Colon (tissue), 2 donors: ENCODE measurements around the gene PHLDA2.
"Not testable (repeated sequence)": the region's sequence is repeated elsewhere in the genome, so short reads cannot be mapped to it uniquely, and the experiment has no call there.

ENCODE experiments used
- FAIRE-seq: peaks from 2 replicates; lab custom pipeline; 2012; peaks lifted over from hg19 to GRCh38; lab: Jason Lieb, UNC
- donor health status: control.
- donor health status: control.

Gene PHLDA2

GRCh38 chr11:2945031-2945756, 16.0 kb upstream of the PHLDA2 start:
- peak; percentile 10 for FAIRE-seq

DNA sequence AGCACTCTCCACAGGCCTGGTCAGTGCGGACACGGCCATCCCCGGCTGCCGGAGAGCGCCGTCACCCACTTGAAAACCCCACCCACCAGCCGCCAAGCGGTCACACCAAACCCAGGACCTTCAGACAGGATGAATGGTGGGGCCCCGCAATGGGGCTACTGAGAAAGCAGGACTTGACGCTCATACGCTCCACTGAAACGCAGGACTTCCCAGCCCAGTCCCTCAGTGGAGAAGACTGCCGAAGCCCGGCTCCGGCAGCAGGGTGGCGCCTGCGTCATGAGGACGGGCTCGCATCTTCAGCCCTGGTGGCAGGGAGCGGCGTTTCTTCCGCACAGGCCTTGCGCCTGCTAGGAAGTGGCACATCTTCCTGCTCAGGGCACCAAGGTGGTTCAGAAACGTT, 15.3 kb upstream of the PHLDA2 start:
- FAIRE-seq = no peak

GRCh38 chr11:2943711-2944118, 14.5 kb upstream of the PHLDA2 start:
- no peak for FAIRE-seq

GRCh38 chr11:2942872-2943710, 13.9 kb upstream of the PHLDA2 start:
- no peak for FAIRE-seq

GRCh38 chr11:2942447-2942846, 13.2 kb upstream of the PHLDA2 start:
- no peak for FAIRE-seq

GRCh38 chr11:2940921-2941821, 12.0 kb upstream of the PHLDA2 start:
- no peak for FAIRE-seq

DNA sequence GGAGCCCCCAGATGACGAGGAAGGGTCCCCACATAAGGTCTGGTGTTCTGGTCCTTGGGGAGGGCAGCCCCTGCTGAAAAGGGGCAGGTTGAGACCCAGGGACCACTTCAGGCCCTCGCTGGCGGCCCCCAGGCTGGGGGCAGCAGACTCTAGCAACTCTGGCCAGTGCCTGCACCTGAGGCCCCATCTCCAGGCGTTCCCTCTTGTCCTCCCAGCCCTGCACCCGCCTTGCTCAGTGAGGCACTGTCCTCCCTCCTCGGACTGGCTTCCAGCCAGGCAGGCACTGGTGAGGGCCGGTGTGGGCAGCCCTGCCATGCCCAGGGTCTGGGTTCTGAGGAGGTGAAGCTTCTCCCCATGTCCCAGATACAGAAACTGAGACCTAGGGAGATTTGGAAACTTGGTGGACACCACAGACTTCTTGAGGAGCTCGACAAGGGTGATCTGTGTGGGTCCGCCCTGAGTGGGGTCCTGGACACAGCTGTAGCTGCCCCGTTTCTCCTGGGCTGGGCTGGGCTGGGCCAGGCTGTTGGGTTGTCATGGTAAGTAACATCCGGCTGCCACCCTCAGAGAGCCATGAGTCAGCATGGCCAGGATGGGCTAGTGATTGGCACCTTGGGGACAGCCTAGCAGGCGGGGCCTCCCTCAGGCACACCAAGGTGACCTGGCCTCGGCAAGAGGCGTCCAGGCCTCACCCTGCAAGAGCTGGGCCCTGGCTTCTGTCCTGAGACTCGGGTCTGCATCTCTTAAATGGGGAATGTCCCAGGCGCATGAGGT, 11.1 kb upstream of the PHLDA2 start:
- FAIRE-seq = no peak

DNA sequence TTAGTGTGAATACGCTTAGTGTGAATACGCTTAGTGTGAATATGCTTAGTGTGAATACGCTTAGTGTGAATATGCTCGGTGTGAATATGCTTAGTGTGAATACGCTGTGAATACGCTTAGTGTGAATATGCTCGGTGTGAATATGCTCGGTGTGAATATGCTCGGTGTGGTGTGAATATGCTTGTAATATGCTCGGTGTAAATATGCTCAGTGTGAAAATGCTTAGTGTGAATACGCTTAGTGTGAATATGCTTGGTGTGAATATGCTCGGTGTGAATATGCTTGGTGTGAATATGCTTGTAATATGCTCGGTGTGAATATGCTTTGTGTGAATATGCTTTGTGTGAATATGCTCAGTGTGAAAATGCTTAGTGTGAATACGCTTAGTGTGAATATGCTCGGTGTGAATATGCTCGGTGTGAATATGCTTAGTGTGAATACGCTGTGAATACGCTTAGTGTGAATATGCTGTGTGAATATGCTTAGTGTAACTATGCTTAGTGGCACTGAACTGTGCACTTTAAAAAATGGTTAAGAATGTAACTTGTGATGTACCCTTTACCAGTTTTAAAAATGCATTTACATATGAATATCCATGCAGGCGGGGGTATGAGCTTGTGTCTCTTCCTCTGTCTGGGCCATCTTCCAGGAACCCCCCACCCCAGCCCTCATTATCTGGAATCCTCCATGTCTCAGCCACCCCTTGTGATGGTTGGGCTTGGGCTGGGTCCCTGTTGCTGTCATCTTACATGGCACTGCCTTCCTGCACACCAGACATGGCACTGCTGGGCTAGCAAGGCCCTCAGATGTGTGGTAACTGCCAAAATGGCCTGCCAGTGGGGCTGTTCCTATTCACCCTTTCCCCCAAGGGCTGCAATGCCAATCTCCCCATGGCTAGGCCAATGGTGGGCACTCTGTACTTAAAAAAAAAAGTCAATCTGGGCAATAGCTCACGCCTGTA, 9.5 kb upstream of the PHLDA2 start:
- not testable (repeated sequence) for FAIRE-seq

- FAIRE-seq = not testable (repeated sequence)
Observed at GRCh38 chr11:2937641-2938457, 8.6 kb upstream of the PHLDA2 start.

GRCh38 chr11:2934611-2935239, 5.5 kb upstream of the PHLDA2 start:
- FAIRE-seq = no peak

DNA sequence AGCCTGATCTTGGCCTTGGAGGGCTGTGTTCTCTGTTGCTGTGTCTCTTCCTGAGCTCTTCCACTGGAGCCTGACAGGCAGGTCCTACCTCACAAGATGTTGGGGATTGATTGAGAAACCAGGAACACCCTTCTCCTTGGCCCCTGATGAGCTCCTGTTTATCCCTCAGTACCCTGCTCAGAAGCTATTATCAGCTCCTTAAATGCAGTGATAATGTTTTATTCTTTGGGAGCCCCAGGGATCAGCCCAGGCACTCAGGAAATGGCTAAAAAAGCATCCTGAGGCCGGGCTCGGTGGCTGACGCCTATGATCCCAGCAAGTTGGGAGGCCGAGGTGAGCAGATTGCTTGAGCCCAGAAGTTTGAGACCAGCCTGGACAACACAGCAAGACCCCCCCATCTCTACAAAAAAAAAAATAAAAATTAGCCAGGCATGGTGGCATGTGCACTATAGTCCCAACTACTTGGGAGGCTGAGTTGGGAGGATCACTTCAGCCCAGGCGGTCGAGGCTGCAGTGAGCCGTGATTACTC, 4.9 kb upstream of the PHLDA2 start:
- no peak for FAIRE-seq

- FAIRE-seq = no peak
Observed at GRCh38 chr11:2933375-2934020, 4.3 kb upstream of the PHLDA2 start.

DNA sequence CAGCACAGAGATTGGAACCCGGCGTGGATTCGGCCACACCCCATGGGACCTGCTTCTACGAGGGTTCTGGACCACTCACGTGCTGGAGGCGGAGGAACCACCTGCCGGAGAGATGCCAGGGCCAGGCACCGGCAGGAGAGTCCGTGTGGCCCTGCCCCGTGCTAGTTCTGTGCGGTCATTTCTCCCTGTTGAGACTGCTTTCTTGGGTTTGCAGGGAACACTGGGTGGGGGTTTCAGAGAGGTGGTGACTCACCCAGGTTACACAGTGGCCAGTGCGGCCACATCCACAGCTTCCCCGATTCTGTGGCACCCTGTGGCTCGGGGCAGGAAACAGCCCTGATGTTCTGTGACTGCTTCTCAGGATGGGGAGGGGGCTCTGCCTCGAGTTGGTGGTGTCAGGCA, 3.6 kb upstream of the PHLDA2 start:
- no peak for FAIRE-seq

- no peak for FAIRE-seq
Observed at GRCh38 chr11:2931771-2932738, 2.8 kb upstream of the PHLDA2 start.

- no peak for FAIRE-seq
Observed at GRCh38 chr11:2931420-2931746, 2.2 kb upstream of the PHLDA2 start.

- FAIRE-seq = no peak
Observed at GRCh38 chr11:2930704-2931419, 1.6 kb upstream of the PHLDA2 start.
